GM21737 (cell line): ENCODE measurements around the gene TOR1AIP2.

ENCODE experiments used
- ATAC-seq: cut with Tn5 transposase; IDR thresholded peaks from one replicate; pipeline ENCODE4 v1.9.1; 2021; ENCODE audit warnings: mild to moderate bottlenecking, moderate library complexity; ENCODE audit not compliant: unreplicated experiment

TOR1AIP2 gene

GRCh38 chr1:179826626-179827280 is 50.9 kb downstream of the TOR1AIP2 start:
- no peak for ATAC-seq

GRCh38 chr1:179825798-179826460 is 51.7 kb downstream of the TOR1AIP2 start:
- no peak for ATAC-seq

GRCh38 chr1:179825206-179825605 is 52.4 kb downstream of the TOR1AIP2 start:
- no peak for ATAC-seq

- no peak for ATAC-seq
These were observed 53.3 kb downstream of the TOR1AIP2 start for GRCh38 chr1:179824265-179824664.

- ATAC-seq = no peak
These were observed 53.9 kb downstream of the TOR1AIP2 start for GRCh38 chr1:179823693-179824092.

- no peak for ATAC-seq
These were observed 55.5 kb downstream of the TOR1AIP2 start for GRCh38 chr1:179822065-179822464.

- ATAC-seq = no peak
These were observed 56.1 kb downstream of the TOR1AIP2 start for GRCh38 chr1:179821524-179821923.

GRCh38 chr1:179820226-179820970 is 57.2 kb downstream of the TOR1AIP2 start:
- ATAC-seq = no peak

- ATAC-seq = no peak
These were observed 58.8 kb downstream of the TOR1AIP2 start for GRCh38 chr1:179818743-179819173.

- no peak for ATAC-seq
These were observed 59.3 kb downstream of the TOR1AIP2 start for GRCh38 chr1:179818260-179818659.

- no peak for ATAC-seq
These were observed 59.8 kb downstream of the TOR1AIP2 start for GRCh38 chr1:179817789-179818188.

GRCh38 chr1:179817056-179817455 is 60.5 kb downstream of the TOR1AIP2 start:
- no peak for ATAC-seq

- ATAC-seq = no peak
These were observed 61.2 kb downstream of the TOR1AIP2 start for GRCh38 chr1:179816196-179816960.

- no peak for ATAC-seq
These were observed 62.0 kb downstream of the TOR1AIP2 start for GRCh38 chr1:179815641-179816040.

GRCh38 chr1:179814546-179814838 is 63.1 kb downstream of the TOR1AIP2 start:
- ATAC-seq = peak; percentile 5

- ATAC-seq = no peak
These were observed 63.7 kb downstream of the TOR1AIP2 start for GRCh38 chr1:179813626-179814545.

GRCh38 chr1:179812501-179813292 is 64.9 kb downstream of the TOR1AIP2 start:
- ATAC-seq = no peak

- ATAC-seq = no peak
These were observed 67.3 kb downstream of the TOR1AIP2 start for GRCh38 chr1:179810367-179810715.

GRCh38 chr1:179809506-179810366 is 67.9 kb downstream of the TOR1AIP2 start:
- peak; percentile 45 for ATAC-seq
